Lower lobe of right lung (tissue), 2 donors: Measurements from ENCODE around the gene OR3A3. TPM values are rescaled to one million over a fixed set of nuclear protein-coding genes. Genes with fewer than 3 reads are reported as not detected.
A peak's percentile ranks its signal among the peaks of the same experiment; 100 is the strongest.

Experiments
- ATAC-seq, 2 donors: fragments of 200-7000 bp; cut with Tn5 transposase; one replicate each; pipeline ENCODE4 v1.9.1; 2020 to 2022; ENCODE audit warnings: mild to moderate bottlenecking in 2 of 2, moderate library complexity in 2 of 2
- DNase-seq: peaks from one replicate; pipeline ENCODE4 v3.0.0-alpha.2; 2020
- H3K27ac ChIP-seq: fragments of 200-600 bp; one replicate; pipeline ENCODE4 v1.8.0; 2022
- H3K27me3 ChIP-seq: fragments of 200-600 bp; one replicate; pipeline ENCODE4 v1.8.0; 2022; ENCODE audit warnings: low read depth
- H3K36me3 ChIP-seq: fragments of 200-600 bp; one replicate; pipeline ENCODE4 v1.8.0; 2022; ENCODE audit warnings: mild to moderate bottlenecking
- H3K4me1 ChIP-seq: fragments of 200-600 bp; one replicate; pipeline ENCODE4 v1.8.0; 2022
- H3K4me3 ChIP-seq: fragments of 200-600 bp; one replicate; pipeline ENCODE4 v1.8.0; 2022; ENCODE audit warnings: mild to moderate bottlenecking
- H3K9me3 ChIP-seq: fragments of 200-600 bp; one replicate; pipeline ENCODE4 v1.8.0; 2022
- intact Hi-C: fragments of 100-400 bp; cut with DNase I; formaldehyde crosslinking; loops from one replicate; pipeline ENCODE4 v1.11.0; 2022
- total RNA-seq: library from RNA; stranded (reverse); fragmentation: NEBNext Ultra II Directional; extraction: Animal tissue kit (Norgen Biotek cat#: 25700); gene quantifications from one replicate; pipeline ENCODE4 v1.2.1, GENCODE V29; 2021
- TF ChIP-seq, protein P1 (sequence below): fragments of 200-600 bp; IDR thresholded peaks from one replicate; pipeline ENCODE4 v1.8.0; 2022; ENCODE audit warnings: antibody characterized with exemption, mild to moderate bottlenecking
- donor health status: DM: no; HTN: yes; CAD: no; lungs with severe emphysema.

Gene OR3A3
- total RNA-seq, 1 donor from 2014 or later = not detected

DNA sequence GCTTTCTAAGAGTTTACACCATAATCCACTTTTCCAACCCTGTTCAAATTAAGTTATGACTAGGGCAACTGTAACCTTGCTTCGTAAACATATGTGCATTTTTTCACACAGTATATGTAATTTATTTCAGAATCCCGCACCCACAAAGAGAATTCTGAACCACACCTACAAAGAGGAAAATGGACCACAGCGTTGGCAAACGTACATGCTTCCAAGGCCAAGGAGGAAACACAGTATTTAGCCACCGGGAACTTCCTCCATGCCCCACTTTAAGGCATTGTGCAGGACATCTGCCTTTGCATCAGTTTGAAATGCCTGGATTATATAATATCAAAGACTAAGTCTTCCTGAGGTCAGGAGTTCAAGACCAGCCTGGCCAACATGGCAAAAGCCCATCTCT, 58.4 kb downstream of the OR3A3 start:
- DNase-seq = no peak
- ATAC-seq = no peak

DNA sequence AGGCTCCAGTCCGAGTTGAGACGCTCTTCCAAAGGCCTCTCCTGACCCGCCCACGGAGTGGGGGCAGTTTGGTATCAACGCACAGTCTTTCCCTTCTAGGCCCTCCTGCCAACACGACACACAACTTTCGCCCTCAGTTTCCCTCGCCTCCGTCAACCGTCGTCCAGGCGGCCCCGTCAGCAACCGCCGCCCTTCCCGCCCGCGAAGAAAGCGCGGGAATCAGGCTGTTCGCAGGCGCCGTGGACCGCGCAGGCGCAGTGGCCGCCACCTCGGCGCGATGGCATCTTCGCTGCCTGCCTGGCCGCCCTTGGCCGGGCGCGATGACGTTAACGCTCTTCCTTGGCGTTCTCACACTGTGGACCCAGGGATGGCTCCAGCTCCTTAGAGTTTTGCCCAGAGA, 60.4 kb downstream of the OR3A3 start, which contains the start of gene SPATA22:
SPATA22 (minus strand) TSS at position 221 of the 400 bp plus-strand sequence. CDS start 2,494 bp downstream, outside the sequence.
- no peaks in the 10 kb centered on the region for H3K4me1 ChIP-seq
- no peak within 1 kb of the TSS for H3K27ac ChIP-seq
- intact Hi-C loops = no loop called here
- H3K36me3 ChIP-seq = no peaks in the 10 kb centered on the region
- H3K4me3 ChIP-seq = no peak within 1 kb of the TSS
- no peaks in the 10 kb centered on the region for H3K27me3 ChIP-seq
- TF ChIP-seq, protein P1, sequence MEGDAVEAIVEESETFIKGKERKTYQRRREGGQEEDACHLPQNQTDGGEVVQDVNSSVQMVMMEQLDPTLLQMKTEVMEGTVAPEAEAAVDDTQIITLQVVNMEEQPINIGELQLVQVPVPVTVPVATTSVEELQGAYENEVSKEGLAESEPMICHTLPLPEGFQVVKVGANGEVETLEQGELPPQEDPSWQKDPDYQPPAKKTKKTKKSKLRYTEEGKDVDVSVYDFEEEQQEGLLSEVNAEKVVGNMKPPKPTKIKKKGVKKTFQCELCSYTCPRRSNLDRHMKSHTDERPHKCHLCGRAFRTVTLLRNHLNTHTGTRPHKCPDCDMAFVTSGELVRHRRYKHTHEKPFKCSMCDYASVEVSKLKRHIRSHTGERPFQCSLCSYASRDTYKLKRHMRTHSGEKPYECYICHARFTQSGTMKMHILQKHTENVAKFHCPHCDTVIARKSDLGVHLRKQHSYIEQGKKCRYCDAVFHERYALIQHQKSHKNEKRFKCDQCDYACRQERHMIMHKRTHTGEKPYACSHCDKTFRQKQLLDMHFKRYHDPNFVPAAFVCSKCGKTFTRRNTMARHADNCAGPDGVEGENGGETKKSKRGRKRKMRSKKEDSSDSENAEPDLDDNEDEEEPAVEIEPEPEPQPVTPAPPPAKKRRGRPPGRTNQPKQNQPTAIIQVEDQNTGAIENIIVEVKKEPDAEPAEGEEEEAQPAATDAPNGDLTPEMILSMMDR = no peak
- no peak for DNase-seq
- no peak for ATAC-seq
- H3K9me3 ChIP-seq = no peaks in the 10 kb centered on the region

More for the DNA sequence above, 58.4 kb downstream of the OR3A3 start:
- intact Hi-C loops = no loop called here
- no peaks in the 10 kb centered on the region for H3K27me3 ChIP-seq
- H3K4me1 ChIP-seq = no peaks in the 10 kb centered on the region
- H3K9me3 ChIP-seq = no peaks in the 10 kb centered on the region
- H3K27ac ChIP-seq = no peak overlapping the region
- TF ChIP-seq, protein P1 = no peak
- no peak overlapping the region for H3K4me3 ChIP-seq
- no peaks in the 10 kb centered on the region for H3K36me3 ChIP-seq

DNA sequence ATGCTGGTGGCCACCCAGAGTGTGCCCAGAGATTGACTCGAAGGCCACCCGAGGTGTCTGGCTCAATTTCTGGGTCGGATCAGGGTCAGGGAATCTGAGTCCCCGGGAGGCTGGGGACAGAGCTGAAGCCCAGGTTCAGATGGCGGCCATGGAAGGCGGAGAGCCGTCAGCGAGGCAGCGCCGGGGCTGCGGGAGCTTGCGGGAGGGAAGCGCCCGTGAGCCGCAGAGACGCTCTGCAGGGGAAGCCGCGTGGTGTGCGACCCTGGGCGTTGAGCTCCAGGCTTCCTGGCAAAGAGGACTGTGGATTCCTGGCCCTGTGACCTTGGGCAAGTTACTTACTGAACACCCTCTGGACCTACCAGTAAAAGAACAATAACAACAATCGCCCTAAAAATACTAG, 61.0 kb downstream of the OR3A3 start:
- Histone ChIP-seq H3K36me3 (no peaks in the 10 kb centered on the region), H3K9me3 (no peaks in the 10 kb centered on the region), H3K4me1 (no peaks in the 10 kb centered on the region), H3K4me3 (no peak overlapping the region), H3K27ac (no peak overlapping the region), H3K27me3 (no peaks in the 10 kb centered on the region)
- TF ChIP-seq, protein P1 = no peak
- peak in 1 of 2 donors; percentile 15 for ATAC-seq
- intact Hi-C loops = no loop called here
- no peak for DNase-seq

Other genes with a start within 250 kb of the OR3A3 start
- gene OR1A2, start 213.9 kb upstream of the OR3A3 start, total RNA-seq = not detected
- not detected for gene OR1A1, start 203.7 kb upstream of the OR3A3 start, total RNA-seq
- not detected for gene OR3A1, start 113.0 kb upstream of the OR3A3 start, total RNA-seq
- gene OR3A2, start 25.1 kb upstream of the OR3A3 start, total RNA-seq = not detected
- not detected for gene OR1E1, start 13.0 kb upstream of the OR3A3 start, total RNA-seq
- not detected for gene OR1E2, start 22.5 kb downstream of the OR3A3 start, total RNA-seq
- 0.53 TPM for gene SPATA22, start 60.4 kb downstream of the OR3A3 start, total RNA-seq
- 8.2 TPM for gene ASPA, start 64.6 kb downstream of the OR3A3 start, total RNA-seq
- gene TRPV3, start 146.4 kb downstream of the OR3A3 start, total RNA-seq = 0.68 TPM
- 3.4 TPM for gene TRPV1, start 198.0 kb downstream of the OR3A3 start, total RNA-seq
- 10.6 TPM for gene SHPK, start 224.9 kb downstream of the OR3A3 start, total RNA-seq
- gene CTNS, start 225.4 kb downstream of the OR3A3 start, total RNA-seq = 21.1 TPM